ENCODE data around the gene MYO1B.

MYO1B gene

GRCh38 chr2:191391171-191391570 lies 146.0 kb downstream of the MYO1B start:
- Histone ChIP-seq H3K27me3 (replicated peaks; ENCODE audit: control insufficient read depth, insufficient read depth, low read length) (no peaks in the 10 kb centered on the region; the same call in 1 of the 2 replicates), H3K4me3 (replicated peaks; ENCODE audit: low read depth, low read length) (no peak overlapping the region), H3K36me3 (ENCODE audit: control insufficient read depth, insufficient read depth, low read length) (no peaks in the 10 kb centered on the region)
- DNase-seq (ENCODE audit: extremely low read depth, insufficient read length): no peak
- TF ChIP-seq, protein P1, sequence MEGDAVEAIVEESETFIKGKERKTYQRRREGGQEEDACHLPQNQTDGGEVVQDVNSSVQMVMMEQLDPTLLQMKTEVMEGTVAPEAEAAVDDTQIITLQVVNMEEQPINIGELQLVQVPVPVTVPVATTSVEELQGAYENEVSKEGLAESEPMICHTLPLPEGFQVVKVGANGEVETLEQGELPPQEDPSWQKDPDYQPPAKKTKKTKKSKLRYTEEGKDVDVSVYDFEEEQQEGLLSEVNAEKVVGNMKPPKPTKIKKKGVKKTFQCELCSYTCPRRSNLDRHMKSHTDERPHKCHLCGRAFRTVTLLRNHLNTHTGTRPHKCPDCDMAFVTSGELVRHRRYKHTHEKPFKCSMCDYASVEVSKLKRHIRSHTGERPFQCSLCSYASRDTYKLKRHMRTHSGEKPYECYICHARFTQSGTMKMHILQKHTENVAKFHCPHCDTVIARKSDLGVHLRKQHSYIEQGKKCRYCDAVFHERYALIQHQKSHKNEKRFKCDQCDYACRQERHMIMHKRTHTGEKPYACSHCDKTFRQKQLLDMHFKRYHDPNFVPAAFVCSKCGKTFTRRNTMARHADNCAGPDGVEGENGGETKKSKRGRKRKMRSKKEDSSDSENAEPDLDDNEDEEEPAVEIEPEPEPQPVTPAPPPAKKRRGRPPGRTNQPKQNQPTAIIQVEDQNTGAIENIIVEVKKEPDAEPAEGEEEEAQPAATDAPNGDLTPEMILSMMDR (IDR thresholded peaks at IDR 0.05; ENCODE audit: insufficient read depth, low read length, poor library complexity, severe bottlenecking): no peak

- no peaks in the 10 kb centered on the region; the same call in 1 of the 2 replicates for H3K27me3 ChIP-seq (replicated peaks; ENCODE audit: control insufficient read depth, insufficient read depth, low read length)
- no peaks in the 10 kb centered on the region for H3K36me3 ChIP-seq (ENCODE audit: control insufficient read depth, insufficient read depth, low read length)
- DNase-seq (ENCODE audit: extremely low read depth, insufficient read length): no peak
- TF ChIP-seq, protein P1 (IDR thresholded peaks at IDR 0.05; ENCODE audit: insufficient read depth, low read length, poor library complexity, severe bottlenecking): no peak
- no peak overlapping the region for H3K4me3 ChIP-seq (replicated peaks; ENCODE audit: low read depth, low read length)
These were observed 148.8 kb downstream of the MYO1B start for GRCh38 chr2:191394043-191394442.

DNA sequence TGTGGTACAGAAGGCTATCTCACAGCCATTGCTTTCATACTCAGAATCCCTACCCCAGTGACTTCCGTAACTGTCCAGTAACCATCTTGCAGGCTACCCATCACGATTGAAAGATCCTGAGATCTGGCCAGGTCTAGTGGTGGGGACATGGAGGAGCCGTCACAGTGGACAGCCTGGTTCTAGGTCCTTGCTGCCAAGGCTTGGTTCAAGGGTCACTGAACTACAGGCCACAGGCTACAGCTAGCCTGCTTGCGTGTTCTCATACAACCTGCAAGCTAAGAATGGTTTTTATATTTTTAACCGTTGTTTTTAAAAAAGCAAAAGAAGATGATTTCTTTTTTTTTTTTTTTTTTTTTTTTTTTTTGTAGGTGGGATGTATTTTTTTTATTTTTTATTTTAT lies 151.6 kb downstream of the MYO1B start:
- no peak overlapping the region for H3K4me3 ChIP-seq (replicated peaks; ENCODE audit: low read depth, low read length)
- no peaks in the 10 kb centered on the region for H3K36me3 ChIP-seq (ENCODE audit: control insufficient read depth, insufficient read depth, low read length)
- TF ChIP-seq, protein P1 (IDR thresholded peaks at IDR 0.05; ENCODE audit: insufficient read depth, low read length, poor library complexity, severe bottlenecking): no peak

DNA sequence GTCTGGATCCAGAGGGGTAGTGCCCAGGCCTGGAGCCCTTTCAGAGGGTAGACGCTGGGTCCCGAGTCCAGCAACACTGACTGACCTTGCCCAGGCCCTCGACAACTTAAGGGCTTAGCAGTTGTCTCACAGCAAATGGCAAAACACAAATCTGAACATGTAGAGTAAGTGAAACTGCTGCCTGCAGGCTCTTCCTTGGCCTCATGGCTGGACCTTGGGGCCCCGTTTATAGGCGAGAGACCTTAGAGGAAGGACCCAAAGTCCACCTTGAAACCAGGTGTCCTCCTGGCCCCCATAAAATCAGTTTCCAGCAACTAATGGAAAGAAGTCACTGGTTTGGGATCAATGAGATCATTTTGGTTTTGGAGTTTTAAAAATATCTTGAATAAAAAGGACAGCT lies 154.4 kb downstream of the MYO1B start:
- no peaks in the 10 kb centered on the region for H3K36me3 ChIP-seq (ENCODE audit: control insufficient read depth, insufficient read depth, low read length)
- no peaks in the 10 kb centered on the region; the same call in 1 of the 2 replicates for H3K27me3 ChIP-seq (replicated peaks; ENCODE audit: control insufficient read depth, insufficient read depth, low read length)
- H3K4me3 ChIP-seq (replicated peaks; ENCODE audit: low read depth, low read length): no peak overlapping the region
- TF ChIP-seq, protein P1 (IDR thresholded peaks at IDR 0.05; ENCODE audit: insufficient read depth, low read length, poor library complexity, severe bottlenecking): no peak
- no peak for DNase-seq (ENCODE audit: extremely low read depth, insufficient read length)

More for the DNA sequence above, 151.6 kb downstream of the MYO1B start:
- no peak for DNase-seq (ENCODE audit: extremely low read depth, insufficient read length)
- no peaks in the 10 kb centered on the region; the same call in 1 of the 2 replicates for H3K27me3 ChIP-seq (replicated peaks; ENCODE audit: control insufficient read depth, insufficient read depth, low read length)

- no peak for DNase-seq (ENCODE audit: extremely low read depth, insufficient read length)
- TF ChIP-seq, protein P1 (IDR thresholded peaks at IDR 0.05; ENCODE audit: insufficient read depth, low read length, poor library complexity, severe bottlenecking): no peak
- no peak overlapping the region for H3K4me3 ChIP-seq (replicated peaks; ENCODE audit: low read depth, low read length)
- no peaks in the 10 kb centered on the region for H3K27me3 ChIP-seq (replicated peaks; ENCODE audit: control insufficient read depth, insufficient read depth, low read length)
- H3K36me3 ChIP-seq (ENCODE audit: control insufficient read depth, insufficient read depth, low read length): no peaks in the 10 kb centered on the region
These were observed 156.1 kb downstream of the MYO1B start for GRCh38 chr2:191401287-191401686.

DNA sequence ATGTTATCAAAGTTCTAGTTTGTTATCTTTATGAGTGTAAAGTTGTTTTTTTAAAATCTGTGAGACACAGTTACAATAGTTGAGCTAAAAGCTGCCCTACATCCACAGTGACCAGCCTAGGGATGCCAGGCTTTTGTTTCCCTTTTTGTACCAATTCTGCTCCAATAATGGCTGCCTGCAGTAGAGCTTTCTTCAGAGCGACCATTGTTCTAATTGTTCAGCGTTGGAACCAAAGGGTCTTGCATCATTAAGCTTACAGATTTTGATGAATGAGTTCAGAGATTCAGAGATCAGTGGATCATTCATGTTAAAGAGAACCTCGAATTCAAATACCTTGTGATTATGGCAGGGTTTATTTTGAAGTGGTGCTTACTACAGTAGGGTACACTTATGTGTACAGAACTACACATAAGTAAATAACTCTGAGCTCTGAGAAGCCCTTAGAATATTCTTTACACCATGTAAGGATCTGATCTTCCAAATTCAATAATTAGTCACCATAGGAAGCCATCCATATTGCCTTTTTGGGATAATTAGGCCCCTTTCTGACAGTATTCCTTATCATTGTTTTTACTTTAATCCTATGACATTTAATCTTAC lies 157.9 kb downstream of the MYO1B start:
- Histone ChIP-seq H3K27me3 (replicated peaks; ENCODE audit: control insufficient read depth, insufficient read depth, low read length) (no peaks in the 10 kb centered on the region), H3K36me3 (ENCODE audit: control insufficient read depth, insufficient read depth, low read length) (no peaks in the 10 kb centered on the region), H3K4me3 (replicated peaks; ENCODE audit: low read depth, low read length) (no peak overlapping the region)
- no peak for DNase-seq (ENCODE audit: extremely low read depth, insufficient read length)
- TF ChIP-seq, protein P1 (IDR thresholded peaks at IDR 0.05; ENCODE audit: insufficient read depth, low read length, poor library complexity, severe bottlenecking): no peak

Data from GM06990 (cell line).